GM12874 (cell line): ENCODE results near the gene HPS1.

Experiments used
- TF ChIP-seq, protein P1 (sequence below): IDR thresholded peaks from 2 replicates; pipeline ENCODE4 v1.5.1; 2011; ENCODE audit warnings: low read depth, mild to moderate bottlenecking, control low read depth, low read length, moderate library complexity; ENCODE audit not compliant: insufficient read depth

The HPS1 gene

GRCh38 chr10:98390406-98390805 is 56.3 kb downstream of the HPS1 start:
- TF ChIP-seq, protein P1, sequence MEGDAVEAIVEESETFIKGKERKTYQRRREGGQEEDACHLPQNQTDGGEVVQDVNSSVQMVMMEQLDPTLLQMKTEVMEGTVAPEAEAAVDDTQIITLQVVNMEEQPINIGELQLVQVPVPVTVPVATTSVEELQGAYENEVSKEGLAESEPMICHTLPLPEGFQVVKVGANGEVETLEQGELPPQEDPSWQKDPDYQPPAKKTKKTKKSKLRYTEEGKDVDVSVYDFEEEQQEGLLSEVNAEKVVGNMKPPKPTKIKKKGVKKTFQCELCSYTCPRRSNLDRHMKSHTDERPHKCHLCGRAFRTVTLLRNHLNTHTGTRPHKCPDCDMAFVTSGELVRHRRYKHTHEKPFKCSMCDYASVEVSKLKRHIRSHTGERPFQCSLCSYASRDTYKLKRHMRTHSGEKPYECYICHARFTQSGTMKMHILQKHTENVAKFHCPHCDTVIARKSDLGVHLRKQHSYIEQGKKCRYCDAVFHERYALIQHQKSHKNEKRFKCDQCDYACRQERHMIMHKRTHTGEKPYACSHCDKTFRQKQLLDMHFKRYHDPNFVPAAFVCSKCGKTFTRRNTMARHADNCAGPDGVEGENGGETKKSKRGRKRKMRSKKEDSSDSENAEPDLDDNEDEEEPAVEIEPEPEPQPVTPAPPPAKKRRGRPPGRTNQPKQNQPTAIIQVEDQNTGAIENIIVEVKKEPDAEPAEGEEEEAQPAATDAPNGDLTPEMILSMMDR: no peak

GRCh38 chr10:98389398-98389797 is 57.3 kb downstream of the HPS1 start:
- TF ChIP-seq, protein P1: no peak

GRCh38 chr10:98388101-98388655 is 58.6 kb downstream of the HPS1 start:
- TF ChIP-seq, protein P1: no peak

DNA sequence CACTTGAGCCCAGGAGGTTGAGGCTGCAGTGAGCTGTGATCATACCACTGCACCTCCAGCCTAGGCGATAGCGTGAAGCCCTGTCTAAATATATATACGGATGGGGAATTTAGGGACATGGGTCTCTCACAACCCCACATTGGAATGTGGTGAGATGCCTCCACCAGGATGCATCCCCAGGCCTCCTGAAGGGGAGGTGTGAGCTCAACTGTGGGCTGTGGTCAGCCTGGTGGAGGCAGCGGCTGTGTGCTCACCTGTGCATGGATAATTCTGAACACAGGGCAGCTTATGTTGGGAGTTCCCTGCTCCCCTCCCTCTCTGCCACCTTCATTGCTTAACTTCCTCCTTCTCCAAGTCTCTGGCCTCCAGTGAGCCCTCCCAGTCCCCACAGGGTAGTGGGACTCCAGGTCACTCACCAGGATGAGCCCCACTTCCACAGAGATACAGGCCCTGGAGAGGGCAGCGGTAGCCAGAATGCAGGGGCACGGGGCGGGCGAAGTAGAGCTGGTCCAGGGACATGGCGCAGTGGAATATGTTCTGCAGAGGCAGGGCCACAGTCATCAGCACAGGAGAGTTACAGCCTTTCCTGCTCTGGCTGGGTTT is 62.1 kb downstream of the HPS1 start:
- TF ChIP-seq, protein P1: no peak

GRCh38 chr10:98383869-98384268 is 62.9 kb downstream of the HPS1 start:
- TF ChIP-seq, protein P1: no peak

- TF ChIP-seq, protein P1: no peak
Observed at GRCh38 chr10:98382691-98383101, 64.0 kb downstream of the HPS1 start.

GRCh38 chr10:98380493-98381339 is 66.0 kb downstream of the HPS1 start:
- TF ChIP-seq, protein P1: no peak
